ENCODE results near the gene GMCL1.

Gene GMCL1

GRCh38 chr2:69781321-69782248 lies 47.9 kb upstream of the GMCL1 start:
- Histone ChIP-seq H3K79me2 (ENCODE audit: control insufficient read depth, low read length) (no peaks in the 10 kb centered on the region), H3K36me3 (ENCODE audit: control insufficient read depth, low read length) (no peaks in the 10 kb centered on the region), H4K20me1 (ENCODE audit: control insufficient read depth, insufficient read depth, low read depth, low read length) (no peaks in the 10 kb centered on the region), H3K4me1 (ENCODE audit: control insufficient read depth, low read length) (peaks cover 20% of the 10 kb centered on the region), H3K4me2 (ENCODE audit: low read length) (no peak overlapping the region), H3K4me3 (ENCODE audit: low read length) (no peak overlapping the region), H3K27me3 (ENCODE audit: control insufficient read depth, low read length) (no peaks in the 10 kb centered on the region), H3K9me3 (ENCODE audit: control insufficient read depth, insufficient read depth, low read length) (no peaks in the 10 kb centered on the region), H3F3A (ENCODE audit: control insufficient read depth, insufficient read depth) (0 out of 2 replicates have a peak, but pooled peaks cover 3% of the 10 kb centered on the region), H3K27ac (ENCODE audit: low read depth, low read length) (no peak overlapping the region), H3K9me2 (replicated peaks; ENCODE audit: control insufficient read depth, low read length) (no peaks in the 10 kb centered on the region)
- TF ChIP-seq EZH2phosphoT487 (IDR thresholded peaks at IDR 0.05; ENCODE audit: borderline replicate concordance, low read length) (no peak), CTCF (IDR thresholded peaks at IDR 0.05; ENCODE audit: low read depth, low read length, poor library complexity, severe bottlenecking) (no peak)

GRCh38 chr2:69784228-69784627 lies 45.2 kb upstream of the GMCL1 start:
- Histone ChIP-seq H3K9me3 (ENCODE audit: control insufficient read depth, insufficient read depth, low read length) (no peaks in the 10 kb centered on the region), H3K27me3 (ENCODE audit: control insufficient read depth, low read length) (no peaks in the 10 kb centered on the region), H3K9me2 (replicated peaks; ENCODE audit: control insufficient read depth, low read length) (no peaks in the 10 kb centered on the region), H4K20me1 (ENCODE audit: control insufficient read depth, insufficient read depth, low read depth, low read length) (no peaks in the 10 kb centered on the region), H3K4me3 (ENCODE audit: low read length) (no peak overlapping the region), H3K36me3 (ENCODE audit: control insufficient read depth, low read length) (no peaks in the 10 kb centered on the region), H3K79me2 (ENCODE audit: control insufficient read depth, low read length) (no peaks in the 10 kb centered on the region), H3K4me1 (ENCODE audit: control insufficient read depth, low read length) (peaks cover 40% of the 10 kb centered on the region), H3K27ac (ENCODE audit: low read depth, low read length) (no peak overlapping the region), H3F3A (ENCODE audit: control insufficient read depth, insufficient read depth) (peaks cover 6% of the 10 kb centered on the region; the same call in 1 of the 2 replicates), H3K4me2 (ENCODE audit: low read length) (no peak overlapping the region)
- TF ChIP-seq EZH2phosphoT487 (IDR thresholded peaks at IDR 0.05; ENCODE audit: borderline replicate concordance, low read length) (no peak), CTCF (IDR thresholded peaks at IDR 0.05; ENCODE audit: low read depth, low read length, poor library complexity, severe bottlenecking) (no peak)

GRCh38 chr2:69785358-69785757 lies 44.1 kb upstream of the GMCL1 start:
- Histone ChIP-seq H3K9me3 (ENCODE audit: control insufficient read depth, insufficient read depth, low read length) (no peaks in the 10 kb centered on the region), H3K4me2 (ENCODE audit: low read length) (no peak overlapping the region), H3K4me1 (ENCODE audit: control insufficient read depth, low read length) (peaks cover 52% of the 10 kb centered on the region), H4K20me1 (ENCODE audit: control insufficient read depth, insufficient read depth, low read depth, low read length) (no peaks in the 10 kb centered on the region), H3K36me3 (ENCODE audit: control insufficient read depth, low read length) (no peaks in the 10 kb centered on the region), H3K27ac (ENCODE audit: low read depth, low read length) (no peak overlapping the region), H3K4me3 (ENCODE audit: low read length) (no peak overlapping the region), H3K9me2 (replicated peaks; ENCODE audit: control insufficient read depth, low read length) (no peaks in the 10 kb centered on the region), H3K27me3 (ENCODE audit: control insufficient read depth, low read length) (no peaks in the 10 kb centered on the region), H3F3A (ENCODE audit: control insufficient read depth, insufficient read depth) (peaks cover 9% of the 10 kb centered on the region; the same call in 1 of the 2 replicates), H3K79me2 (ENCODE audit: control insufficient read depth, low read length) (no peaks in the 10 kb centered on the region)
- TF ChIP-seq EZH2phosphoT487 (IDR thresholded peaks at IDR 0.05; ENCODE audit: borderline replicate concordance, low read length): no peak
- no peak for TF ChIP-seq CTCF (IDR thresholded peaks at IDR 0.05; ENCODE audit: low read depth, low read length, poor library complexity, severe bottlenecking)

All from DOHH2 (cell line).